Measurements from ENCODE around the gene OR2T10.
"Not testable (repeated sequence)": the region's sequence is repeated elsewhere in the genome, so short reads cannot be mapped to it uniquely, and the experiment has no call there.

The OR2T10 gene

DNA sequence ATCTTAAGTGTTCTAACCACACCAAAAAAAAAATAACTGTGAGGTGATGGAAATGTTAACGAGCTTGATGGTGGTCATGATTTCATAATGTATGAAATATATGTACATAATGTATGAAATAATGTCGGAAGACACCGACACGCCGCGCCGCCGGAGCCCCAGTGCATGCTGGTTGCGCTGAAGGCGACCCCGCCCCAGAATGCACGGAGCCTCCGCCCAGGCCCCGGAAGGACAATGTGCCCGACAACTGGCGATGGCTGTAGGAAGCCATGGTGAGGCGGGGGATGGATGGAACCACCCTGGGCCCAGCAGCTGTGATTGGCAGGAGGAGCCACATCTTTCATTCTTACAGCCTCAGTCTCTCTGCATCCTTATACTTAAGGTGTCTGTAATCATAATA lies 7.4 kb downstream of the OR2T10 start:
- H3K4me3 ChIP-seq (ENCODE audit: low read depth, low read length) = no peak overlapping the region
- no peak for TF ChIP-seq CTCF (IDR thresholded peaks at IDR 0.05; ENCODE audit: low read depth, low read length)

GRCh38 chr1:248589334-248589733 lies 8.2 kb downstream of the OR2T10 start:
- TF ChIP-seq CTCF (IDR thresholded peaks at IDR 0.05; ENCODE audit: low read depth, low read length) = no peak

GRCh38 chr1:248585266-248585665 lies 12.2 kb downstream of the OR2T10 start:
- TF ChIP-seq CTCF (IDR thresholded peaks at IDR 0.05; ENCODE audit: low read depth, low read length) = no peak
- no peak overlapping the region for H3K4me3 ChIP-seq (ENCODE audit: low read depth, low read length)

More at GRCh38 chr1:248589334-248589733, 8.2 kb downstream of the OR2T10 start:
- H3K4me3 ChIP-seq (ENCODE audit: low read depth, low read length) = no peak overlapping the region

GRCh38 chr1:248576260-248576980 lies 21.1 kb downstream of the OR2T10 start:
- no peak overlapping the region for H3K4me3 ChIP-seq (ENCODE audit: low read depth, low read length)
- TF ChIP-seq CTCF (IDR thresholded peaks at IDR 0.05; ENCODE audit: low read depth, low read length) = no peak

- H3K4me3 ChIP-seq (ENCODE audit: low read depth, low read length) = not testable (repeated sequence)
These were observed 22.8 kb downstream of the OR2T10 start, which contains the start of gene OR2T34 for GRCh38 chr1:248574657-248575056. Gene OR2T34 (minus strand): TSS chr1:248574757. CDS start chr1:248574757, 0 bp downstream.

- not testable (repeated sequence) for H3K4me3 ChIP-seq (ENCODE audit: low read depth, low read length)
These were observed 23.6 kb downstream of the OR2T10 start for GRCh38 chr1:248573856-248574255.

DNA sequence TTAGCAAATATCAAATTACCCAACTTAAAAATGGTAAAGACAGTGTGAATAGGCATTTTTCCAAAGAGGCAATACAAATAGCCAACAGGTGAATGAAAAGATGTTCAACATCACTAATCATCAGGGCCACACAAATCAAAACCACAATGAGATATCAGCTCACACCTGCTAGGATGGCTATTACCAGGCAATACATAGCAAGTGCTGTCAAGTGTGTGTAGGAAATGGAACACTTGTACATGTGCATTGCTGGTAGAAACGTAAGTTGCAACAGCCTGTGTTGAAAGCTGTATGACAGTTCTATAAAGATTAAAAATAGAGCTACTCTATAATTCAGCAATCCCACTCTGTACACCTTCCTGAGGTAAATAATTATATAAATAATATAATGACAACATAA lies 25.5 kb downstream of the OR2T10 start:
- H3K4me3 ChIP-seq (ENCODE audit: low read depth, low read length) = not testable (repeated sequence)

DNA sequence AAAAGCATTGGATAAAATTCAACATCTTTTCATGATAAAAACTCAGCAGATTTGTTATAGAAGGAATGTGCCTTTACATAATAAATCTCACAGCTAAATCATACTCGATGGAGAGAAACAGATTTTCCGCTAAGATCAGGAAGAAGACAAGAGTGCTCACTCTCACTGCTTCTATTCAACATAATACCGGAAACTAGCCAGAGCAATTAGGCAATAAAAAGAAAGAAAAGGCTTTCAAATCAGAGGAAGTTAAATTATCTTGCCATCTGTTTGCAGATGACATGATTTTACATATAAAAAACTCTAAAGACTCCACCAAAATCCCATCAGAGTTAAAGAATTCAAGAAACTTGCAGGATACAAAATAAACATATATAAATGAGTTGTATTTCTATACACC lies 26.7 kb downstream of the OR2T10 start:
- not testable (repeated sequence) for H3K4me3 ChIP-seq (ENCODE audit: low read depth, low read length)

GRCh38 chr1:248569049-248569448 lies 28.5 kb downstream of the OR2T10 start:
- H3K4me3 ChIP-seq (ENCODE audit: low read depth, low read length) = not testable (repeated sequence)

- H3K4me3 ChIP-seq (ENCODE audit: low read depth, low read length) = not testable (repeated sequence)
These were observed 31.7 kb downstream of the OR2T10 start for GRCh38 chr1:248565530-248566373.

DNA sequence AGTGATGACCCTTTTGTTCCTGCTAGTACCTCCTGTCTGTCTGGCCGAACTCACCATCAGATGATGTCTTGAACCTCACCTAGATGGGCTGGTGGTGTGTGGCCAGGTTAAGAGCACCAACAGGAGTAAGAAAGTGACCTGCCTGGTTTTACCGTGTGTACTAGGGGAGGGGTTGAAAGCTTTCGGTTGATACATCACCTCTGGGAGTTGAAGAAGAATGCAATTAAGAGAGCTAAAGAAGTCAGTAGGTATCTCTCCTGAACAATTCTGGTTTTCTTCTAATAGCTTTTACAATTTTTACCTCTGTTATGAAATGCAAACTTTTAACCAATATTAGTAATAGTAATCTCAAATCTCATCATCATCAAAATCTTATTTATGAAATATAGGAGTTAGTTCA lies 34.8 kb downstream of the OR2T10 start, which contains the start of gene OR2T29:
Gene OR2T29, minus strand, starts transcription at position 101 of the 400 bp plus-strand sequence. CDS start 3,281 bp downstream, outside the sequence.
- not testable (repeated sequence) for H3K4me3 ChIP-seq (ENCODE audit: low read depth, low read length)

GRCh38 chr1:248551027-248551426 lies 46.5 kb downstream of the OR2T10 start:
- not testable (repeated sequence) for H3K4me3 ChIP-seq (ENCODE audit: low read depth, low read length)

- not testable (repeated sequence) for H3K4me3 ChIP-seq (ENCODE audit: low read depth, low read length)
These were observed 50.1 kb downstream of the OR2T10 start for GRCh38 chr1:248547383-248547782.

All from WI38 (cell line).